ENCODE results near the gene PITX1. TPM values are rescaled to one million over a fixed set of nuclear protein-coding genes. Genes with fewer than 3 reads are reported as not detected.

Gene PITX1
- total RNA-seq, 4 donors from 2014 or later, result 0.97 to 1.2 TPM; not detected in 2

DNA sequence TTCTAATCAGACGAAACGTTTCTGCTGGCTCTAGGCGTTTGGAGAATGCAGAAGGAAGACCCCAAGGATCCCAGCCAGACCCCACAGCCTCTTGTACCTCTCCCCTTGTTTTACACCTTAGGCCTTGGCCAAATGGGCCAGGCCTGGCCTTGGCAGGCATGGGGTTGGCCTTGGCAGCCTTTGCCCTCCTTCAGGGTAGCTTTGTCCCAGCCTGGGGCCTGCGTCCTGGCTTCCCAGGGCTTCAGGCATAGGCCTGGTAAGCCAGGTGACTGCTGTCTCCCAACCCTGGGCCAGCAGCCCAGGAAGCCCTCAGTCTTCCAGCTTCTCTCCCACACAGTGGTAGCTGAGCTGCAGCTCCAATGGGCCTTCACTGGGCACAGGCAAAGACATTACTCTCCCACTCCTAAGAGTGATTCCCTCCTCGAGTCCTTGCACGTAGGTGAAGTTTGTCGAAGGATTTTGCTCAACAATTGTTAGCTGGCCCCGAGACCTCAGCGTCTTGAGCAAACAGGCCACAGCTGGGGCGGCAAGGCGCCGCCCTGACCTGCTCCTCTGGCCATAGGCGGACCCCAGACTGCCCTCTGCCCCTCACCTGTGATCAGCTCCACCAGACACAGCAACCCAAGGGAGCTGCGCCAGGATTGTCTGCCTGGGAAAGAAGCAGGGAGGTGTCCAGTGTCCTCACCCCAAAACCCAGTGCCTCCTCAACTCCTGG lies 1.1 kb upstream of the PITX1 start:
- Histone ChIP-seq H3K4me1 (peaks cover 0 to 28% of the 10 kb centered on the region in 2 donors), H3K27me3 (peaks cover 34 to 66% of the 10 kb centered on the region in 2 donors), H3K27ac (no peak overlapping the region), H3K9me3 (no peaks in the 10 kb centered on the region), H3K4me3 (no peak overlapping the region), H3K36me3 (no peaks in the 10 kb centered on the region)
- TF ChIP-seq CTCF (IDR thresholded peaks at IDR 0.05), result no peak
- TF ChIP-seq POLR2A (IDR thresholded peaks at IDR 0.05), result no peak
- DNase-seq, result no peak
- intact Hi-C loops (cut with DNase I; ENCODE audit: low total_unique reads), result no loop called here

- intact Hi-C loops (cut with DNase I; ENCODE audit: low total_unique reads), result no loop called here
- peaks cover 31 to 71% of the 10 kb centered on the region in 2 donors for H3K27me3 ChIP-seq
- no peak overlapping the region for H3K27ac ChIP-seq
- H3K4me3 ChIP-seq, result peak overlapping the region in 1 of 2 donors; percentile 37
- no peak for TF ChIP-seq CTCF (IDR thresholded peaks at IDR 0.05)
- no peak for TF ChIP-seq POLR2A (IDR thresholded peaks at IDR 0.05)
- peaks cover 0 to 20% of the 10 kb centered on the region in 2 donors for H3K4me1 ChIP-seq
- no peaks in the 10 kb centered on the region for H3K36me3 ChIP-seq
- DNase-seq, result no peak
- no peaks in the 10 kb centered on the region for H3K9me3 ChIP-seq
Observed at GRCh38 chr5:135034236-135034962, 371 bp upstream of the PITX1 start.

DNA sequence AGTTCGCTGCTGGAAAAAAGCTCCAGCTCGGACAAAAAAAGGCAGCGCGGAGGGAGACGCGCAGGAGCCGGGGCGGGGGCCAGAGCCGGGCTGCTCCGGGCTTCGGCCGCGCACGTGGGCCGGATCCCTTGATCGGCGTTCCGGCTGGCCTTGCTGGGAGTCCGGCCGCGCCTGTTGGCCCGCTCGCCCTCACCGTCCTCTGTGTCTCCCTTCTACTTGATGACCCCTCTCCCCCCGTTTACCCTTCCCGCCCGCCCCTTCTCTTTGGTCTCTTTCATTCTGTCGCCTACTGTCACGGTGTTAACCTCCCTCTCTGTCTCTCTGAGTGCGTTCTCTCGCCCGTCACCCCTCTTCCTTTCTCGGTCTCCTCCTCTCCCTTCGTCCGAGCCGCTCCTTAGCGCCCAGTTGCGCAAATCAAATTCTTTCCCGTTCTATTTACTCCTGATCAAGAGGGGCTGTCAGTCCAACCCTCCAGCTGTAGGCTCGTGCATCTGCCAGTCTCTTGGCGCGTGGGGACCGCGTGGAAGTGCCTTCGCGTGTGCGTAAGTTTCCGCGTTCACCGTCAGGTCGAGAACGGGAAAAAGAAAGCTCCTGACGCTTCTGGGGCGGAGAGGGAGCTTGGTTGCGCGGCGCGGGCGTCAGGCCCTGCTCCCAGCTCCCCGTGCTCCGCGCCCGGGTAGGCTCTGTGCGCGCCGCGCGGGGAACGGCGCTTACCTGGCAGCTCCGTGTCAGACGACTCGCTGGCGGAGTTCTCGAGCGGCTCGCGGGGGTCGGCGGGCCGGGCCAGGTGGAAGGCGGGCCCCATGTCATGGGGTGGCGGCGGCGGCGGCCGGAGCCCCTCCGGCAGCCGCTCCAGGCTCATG lies 798 bp downstream of the PITX1 start:
- H3K4me1 ChIP-seq, result peaks cover 0 to 17% of the 10 kb centered on the region in 2 donors
- no peak overlapping the region for H3K27ac ChIP-seq
- TF ChIP-seq POLR2A (IDR thresholded peaks at IDR 0.05) (no peak), CTCF (IDR thresholded peaks at IDR 0.05) (no peak)
- H3K27me3 ChIP-seq, result peaks cover 26 to 68% of the 10 kb centered on the region in 2 donors
- intact Hi-C loops (cut with DNase I; ENCODE audit: low total_unique reads), result no loop called here
- no peaks in the 10 kb centered on the region for H3K9me3 ChIP-seq
- no peaks in the 10 kb centered on the region for H3K36me3 ChIP-seq
- H3K4me3 ChIP-seq, result peak overlapping the region; percentile 10 to 37
- DNase-seq, result no peak

- intact Hi-C loops (cut with DNase I; ENCODE audit: low total_unique reads), result no loop called here
- H3K27me3 ChIP-seq, result peaks cover 26 to 68% of the 10 kb centered on the region in 2 donors
- TF ChIP-seq POLR2A (IDR thresholded peaks at IDR 0.05) (no peak), CTCF (IDR thresholded peaks at IDR 0.05) (no peak)
- no peak for DNase-seq
- no peaks in the 10 kb centered on the region for H3K9me3 ChIP-seq
- peaks cover 0 to 17% of the 10 kb centered on the region in 2 donors for H3K4me1 ChIP-seq
- H3K4me3 ChIP-seq, result peak overlapping the region in 1 of 2 donors; percentile 37
- no peaks in the 10 kb centered on the region for H3K36me3 ChIP-seq
- H3K27ac ChIP-seq, result no peak overlapping the region
Observed at GRCh38 chr5:135032695-135032998, 1.4 kb downstream of the PITX1 start.
